ENCODE measurements around the gene GORASP1. TPM values are rescaled to one million over a fixed set of nuclear protein-coding genes. Genes with fewer than 3 reads are reported as not detected.

The GORASP1 gene
- total and polyA plus RNA-seq, 2 of the 8 experiments (the other 6 are each of a cell fraction or from before 2014, with no cell fraction given) = 33.4 to 33.5 TPM

GRCh38 chr3:39133093-39133490 lies 25.7 kb upstream of the GORASP1 start:
- WGBS, 2 experiments (ENCODE audit: extremely low coverage in 1 of 2, insufficient coverage in 1 of 2, insufficient read length in 1 of 2, insufficient replicate concordance in 2 of 2, low coverage in 1 of 2, low lambda C conversion rate in 2 of 2, missing lambda C conversion rate in 1 of 2) = 88% methylated on average over 1 of the region's 1 CpG; no CpG with 5 or more reads in 1 of the 2 experiments
- H3K79me1 ChIP-seq (ENCODE audit: low read depth, low read length) = no peaks in the 10 kb centered on the region
- H4K5ac ChIP-seq (ENCODE audit: insufficient read length, low read depth, low read length) = no peak overlapping the region
- ChIA-PET POLR2A (ENCODE audit: partially characterized antibody) (interaction anchor here (1.3 kb wide), 1 partner anchor 275 kb away, joined by 6 read pairs; no protein-coding TSS in a partner anchor), CTCF (ENCODE audit: partially characterized antibody) (interaction anchor here (0.9 to 12.8 kb wide), 4 partner anchors 14 to 155 kb away, joined by 3 to 366 read pairs (median 23); partner anchors contain the start of gene XIRP1)
- no peak for FAIRE-seq
- no peak overlapping the region for H3K9ac ChIP-seq (replicated peaks in 1 of 4; ENCODE audit: extremely low read depth in 1 of 4, low read depth in 3 of 4, low read length in 3 of 4)
- H2BK120ac ChIP-seq (replicated peaks; ENCODE audit: low read depth, low read length) = no peak overlapping the region
- no peak overlapping the region for H3K4me2 ChIP-seq (ENCODE audit: insufficient read depth in 1 of 2, low read depth in 2 of 2, low read length in 2 of 2)
- no peak for DNase-seq (ENCODE audit: low read depth in 1 of 2, low spot score in 2 of 2)
- H2AFZ ChIP-seq (ENCODE audit: low read length) = no peak overlapping the region
- H3K27ac ChIP-seq (ENCODE audit: low read depth, low read length) = no peak overlapping the region
- H3K4ac ChIP-seq (replicated peaks; ENCODE audit: insufficient read length, low read depth, low read length) = no peak overlapping the region
- no peaks in the 10 kb centered on the region for H3K4me1 ChIP-seq (replicated peaks in 1 of 4; ENCODE audit: control insufficient read depth in 3 of 4, insufficient read depth in 4 of 4, low read length in 3 of 4)
- H2BK20ac ChIP-seq (ENCODE audit: low read length) = no peak overlapping the region
- H3K23me2 ChIP-seq (ENCODE audit: low read depth, low read length) = no peaks in the 10 kb centered on the region
- TF ChIP-seq BCL11A (IDR thresholded peaks at IDR 0.05; ENCODE audit: low read depth in 2 of 2, low read length in 2 of 2) (no peak), SP1 (IDR thresholded peaks at IDR 0.05; ENCODE audit: low read depth, low read length) (no peak), SRF (IDR thresholded peaks at IDR 0.05; ENCODE audit: low read depth, low read length) (no peak), TEAD4 (IDR thresholded peaks at IDR 0.05; ENCODE audit: low read depth, low read length) (no peak), SUZ12 (IDR thresholded peaks at IDR 0.05; ENCODE audit: low read length) (no peak), EGR1 (IDR thresholded peaks at IDR 0.05; ENCODE audit: borderline replicate concordance, low read depth, low read length) (no peak), HDAC6 (IDR thresholded peaks at IDR 0.05; ENCODE audit: low read depth, low read length) (no peak), CREB1 (IDR thresholded peaks at IDR 0.05) (no peak), POLR2A (IDR thresholded peaks at IDR 0.05; ENCODE audit: control extremely low read depth in 1 of 2, low read depth in 2 of 2, low read length in 2 of 2) (no peak), KDM5A (IDR thresholded peaks at IDR 0.05; ENCODE audit: low read length) (no peak), GABPA (IDR thresholded peaks at IDR 0.05; ENCODE audit: borderline replicate concordance, insufficient read depth, low read length) (no peak), EZH2 (IDR thresholded peaks at IDR 0.05; ENCODE audit: low read depth, low read length, severe bottlenecking) (no peak)
- H3K79me2 ChIP-seq (ENCODE audit: control insufficient read depth in 1 of 2, insufficient read depth in 2 of 2, low read length in 2 of 2) = no peaks in the 10 kb centered on the region
- no peak overlapping the region for H2BK12ac ChIP-seq (ENCODE audit: low read depth, low read length)
- H3K4me3 ChIP-seq (ENCODE audit: extremely low read depth in 1 of 4, insufficient read depth in 2 of 4, low read depth in 3 of 4, low read length in 4 of 4) = no peak overlapping the region
- no peak overlapping the region for H4K8ac ChIP-seq (ENCODE audit: extremely low read depth, insufficient read depth, low read length)
- no peak overlapping the region for H2BK5ac ChIP-seq (ENCODE audit: low read depth, low read length)
- H2BK15ac ChIP-seq (ENCODE audit: low read length) = no peak overlapping the region
- H2AK5ac ChIP-seq (ENCODE audit: low read depth, low read length) = no peak overlapping the region
- no peaks in the 10 kb centered on the region for H3K36me3 ChIP-seq (ENCODE audit: control insufficient read depth in 2 of 4, insufficient read depth in 4 of 4, low read length in 3 of 4)
- H3K27me3 ChIP-seq (replicated peaks in 1 of 4; ENCODE audit: control insufficient read depth in 3 of 4, extremely low read depth in 1 of 4, insufficient read depth in 3 of 4, low read length in 3 of 4) = no peaks in the 10 kb centered on the region
- no peak overlapping the region for H4K91ac ChIP-seq (replicated peaks; ENCODE audit: insufficient read length, low read length)
- no peaks in the 10 kb centered on the region for H4K20me1 ChIP-seq (replicated peaks in 1 of 2; ENCODE audit: control insufficient read depth in 1 of 2, insufficient read depth in 2 of 2, low read length in 2 of 2)
- no peak overlapping the region for H3K56ac ChIP-seq (replicated peaks; ENCODE audit: insufficient read length, low read depth, low read length)
- no peak overlapping the region for H3K18ac ChIP-seq (ENCODE audit: extremely low read depth, low read length)
- H3K23ac ChIP-seq (ENCODE audit: insufficient read length) = no peak overlapping the region
- H3K9me3 ChIP-seq (ENCODE audit: insufficient read depth in 2 of 2, low read depth in 1 of 2, low read length in 1 of 2) = no peaks in the 10 kb centered on the region
- H3K14ac ChIP-seq (ENCODE audit: insufficient read length) = no peak overlapping the region

Measured in H1 (cell line).